ENCODE measurements around the gene ZBTB11. TPM values are rescaled to one million over a fixed set of nuclear protein-coding genes. Genes with fewer than 3 reads are reported as not detected.
"Not testable (repeated sequence)": the region's sequence is repeated elsewhere in the genome, so short reads cannot be mapped to it uniquely, and the experiment has no call there.

The ZBTB11 gene
- polyA plus RNA-seq, 3 donors = 5.1 to 20.2 (median 6.8) TPM

- no peaks in the 10 kb centered on the region for H4K20me1 ChIP-seq (ENCODE audit: insufficient read depth, low read length)
- H3K4me1 Mint-ChIP-seq = no peaks in the 10 kb centered on the region
- H3K36me3 Mint-ChIP-seq = no peaks in the 10 kb centered on the region
- no peaks in the 10 kb centered on the region for H3K79me2 ChIP-seq (ENCODE audit: insufficient read depth, low read length)
- peak overlapping the region; percentile 17 for H3K9ac ChIP-seq (ENCODE audit: insufficient read depth, low read length, poor library complexity, severe bottlenecking)
- H3K9me3 ChIP-seq (replicated peaks in 1 of 2; ENCODE audit: control insufficient read depth in 1 of 2, insufficient read depth in 1 of 2, low read length in 2 of 2) = no peaks in the 10 kb centered on the region
- H3K4me3 Mint-ChIP-seq = no peak overlapping the region
- peaks cover 0 to 6% (median 0%) of the 10 kb centered on the region in 3 donors for H3K27me3 Mint-ChIP-seq (ENCODE audit: low read depth in 3 of 3)
- H2AFZ ChIP-seq (ENCODE audit: insufficient read depth, low read depth, low read length, poor library complexity, severe bottlenecking) = no peak overlapping the region
- H3K27ac ChIP-seq (ENCODE audit: low read depth in 1 of 2, low read length in 2 of 2) = no peak overlapping the region
- H3K27me3 ChIP-seq (ENCODE audit: control insufficient read depth in 2 of 2, insufficient read depth in 2 of 2, low read length in 2 of 2) = no peaks in the 10 kb centered on the region
- H3K36me3 ChIP-seq (replicated peaks in 1 of 2; ENCODE audit: control insufficient read depth in 1 of 2, insufficient read depth in 2 of 2, low read length in 2 of 2) = no peaks in the 10 kb centered on the region
- no peak for DNase-seq
- no peak overlapping the region for H3K4me3 ChIP-seq (replicated peaks in 1 of 3; ENCODE audit: low read depth in 2 of 3, low read length in 3 of 3)
- H3K9me3 Mint-ChIP-seq = no peaks in the 10 kb centered on the region
- H3K27ac Mint-ChIP-seq = peak overlapping the region in 1 of 7 donors; percentile 70
- WGBS (ENCODE audit: insufficient coverage) = 84% methylated on average over 6 of the region's 7 CpGs
- TF ChIP-seq CTCF (IDR thresholded peaks at IDR 0.05) = no peak
- intact Hi-C loops (cut with micrococcal nuclease) = no loop called here
- H3K4me2 ChIP-seq (replicated peaks; ENCODE audit: extremely low read depth, low read length, poor library complexity, severe bottlenecking) = no peak overlapping the region
- no peaks in the 10 kb centered on the region for H3K4me1 ChIP-seq (ENCODE audit: control insufficient read depth in 1 of 2, insufficient read depth in 2 of 2, low read length in 2 of 2)
Observed at GRCh38 chr3:101701696-101702634, 25.0 kb upstream of the ZBTB11 start.

- intact Hi-C loops (cut with micrococcal nuclease) = no loop called here
- Histone ChIP-seq H4K20me1 (ENCODE audit: insufficient read depth, low read length) (no peaks in the 10 kb centered on the region), H3K9me3 (replicated peaks in 1 of 2; ENCODE audit: control insufficient read depth in 1 of 2, insufficient read depth in 1 of 2, low read length in 2 of 2) (no peaks in the 10 kb centered on the region), H3K36me3 (replicated peaks in 1 of 2; ENCODE audit: control insufficient read depth in 1 of 2, insufficient read depth in 2 of 2, low read length in 2 of 2) (no peaks in the 10 kb centered on the region), H3K4me1 (ENCODE audit: control insufficient read depth in 1 of 2, insufficient read depth in 2 of 2, low read length in 2 of 2) (peaks cover 3% of the 10 kb centered on the region in 2 donors), H3K9ac (ENCODE audit: insufficient read depth, low read length, poor library complexity, severe bottlenecking) (no peak overlapping the region), H3K4me3 (replicated peaks in 1 of 3; ENCODE audit: low read depth in 2 of 3, low read length in 3 of 3) (no peak overlapping the region), H3K27me3 (ENCODE audit: control insufficient read depth in 2 of 2, insufficient read depth in 2 of 2, low read length in 2 of 2) (no peaks in the 10 kb centered on the region), H3K4me2 (replicated peaks; ENCODE audit: extremely low read depth, low read length, poor library complexity, severe bottlenecking) (no peak overlapping the region), H2AFZ (ENCODE audit: insufficient read depth, low read depth, low read length, poor library complexity, severe bottlenecking) (no peak overlapping the region), H3K79me2 (ENCODE audit: insufficient read depth, low read length) (no peaks in the 10 kb centered on the region), H3K27ac (ENCODE audit: low read depth in 1 of 2, low read length in 2 of 2) (no peak overlapping the region)
- WGBS (ENCODE audit: insufficient coverage) = 7% methylated on average over 2 of the region's 10 CpGs
- Mint-ChIP-seq H3K27ac (no peak overlapping the region), H3K4me3 (no peak overlapping the region), H3K9me3 (no peaks in the 10 kb centered on the region), H3K27me3 (ENCODE audit: low read depth in 3 of 3) (peaks cover 0 to 1% (median 0%) of the 10 kb centered on the region in 3 donors), H3K36me3 (no peaks in the 10 kb centered on the region), H3K4me1 (peaks cover 5% of the 10 kb centered on the region)
- peak; percentile 87 for TF ChIP-seq CTCF (IDR thresholded peaks at IDR 0.05)
- DNase-seq = peak; percentile 30 to 73 (median 56)
Observed at GRCh38 chr3:101695779-101696372, 18.9 kb upstream of the ZBTB11 start.

GRCh38 chr3:101694836-101695235, 17.9 kb upstream of the ZBTB11 start:
- H3K36me3 ChIP-seq (replicated peaks in 1 of 2; ENCODE audit: control insufficient read depth in 1 of 2, insufficient read depth in 2 of 2, low read length in 2 of 2); H3K9ac ChIP-seq (ENCODE audit: insufficient read depth, low read length, poor library complexity, severe bottlenecking); H3K4me3 Mint-ChIP-seq; H3K9me3 Mint-ChIP-seq; H3K27ac Mint-ChIP-seq; H3K27me3 ChIP-seq (ENCODE audit: control insufficient read depth in 2 of 2, insufficient read depth in 2 of 2, low read length in 2 of 2); H3K27ac ChIP-seq (ENCODE audit: low read depth in 1 of 2, low read length in 2 of 2); H2AFZ ChIP-seq (ENCODE audit: insufficient read depth, low read depth, low read length, poor library complexity, severe bottlenecking); intact Hi-C loops (cut with micrococcal nuclease); H3K79me2 ChIP-seq (ENCODE audit: insufficient read depth, low read length); H3K4me3 ChIP-seq (replicated peaks in 1 of 3; ENCODE audit: low read depth in 2 of 3, low read length in 3 of 3); H3K9me3 ChIP-seq (replicated peaks in 1 of 2; ENCODE audit: control insufficient read depth in 1 of 2, insufficient read depth in 1 of 2, low read length in 2 of 2); H3K27me3 Mint-ChIP-seq (ENCODE audit: low read depth in 3 of 3); H4K20me1 ChIP-seq (ENCODE audit: insufficient read depth, low read length); H3K4me2 ChIP-seq (replicated peaks; ENCODE audit: extremely low read depth, low read length, poor library complexity, severe bottlenecking); H3K36me3 Mint-ChIP-seq; DNase-seq: not testable (repeated sequence)
- no CpG with 5 or more reads among the region's 4 CpGs for WGBS (ENCODE audit: insufficient coverage)
- peaks cover 10 to 11% of the 10 kb centered on the region in 2 donors for H3K4me1 ChIP-seq (ENCODE audit: control insufficient read depth in 1 of 2, insufficient read depth in 2 of 2, low read length in 2 of 2)
- H3K4me1 Mint-ChIP-seq = peaks cover 14% of the 10 kb centered on the region
